T-helper 1 cell (primary cell): ENCODE data around the gene COX4I1.
A peak's percentile ranks its signal among the peaks of the same experiment; 100 is the strongest.

Experiments
- DNase-seq, 5 donors: peaks; one replicate each; pipeline ENCODE4 v3.0.0-alpha.2; 2012 to 2020

The COX4I1 gene

GRCh38 chr16:85768199-85768598 lies 31.3 kb upstream of the COX4I1 start:
- no peak for DNase-seq

- no peak for DNase-seq
These were observed 28.8 kb upstream of the COX4I1 start for GRCh38 chr16:85770741-85771140.

- no peak for DNase-seq
These were observed 26.5 kb upstream of the COX4I1 start for GRCh38 chr16:85773044-85773443.

GRCh38 chr16:85774136-85774535 lies 25.4 kb upstream of the COX4I1 start:
- no peak for DNase-seq

GRCh38 chr16:85774811-85775210 lies 24.7 kb upstream of the COX4I1 start:
- DNase-seq, result no peak

GRCh38 chr16:85777583-85778310 lies 21.7 kb upstream of the COX4I1 start:
- no peak for DNase-seq

GRCh38 chr16:85778873-85779272 lies 20.6 kb upstream of the COX4I1 start:
- no peak for DNase-seq

- no peak for DNase-seq
These were observed 19.2 kb upstream of the COX4I1 start for GRCh38 chr16:85780281-85780680.

- DNase-seq, result no peak
These were observed 18.3 kb upstream of the COX4I1 start for GRCh38 chr16:85781156-85781555.

- no peak for DNase-seq
These were observed 17.7 kb upstream of the COX4I1 start for GRCh38 chr16:85781695-85782370.

GRCh38 chr16:85782451-85782850 lies 17.0 kb upstream of the COX4I1 start:
- DNase-seq, result no peak

- DNase-seq, result no peak
These were observed 16.1 kb upstream of the COX4I1 start for GRCh38 chr16:85783441-85783840.

- no peak for DNase-seq
These were observed 14.7 kb upstream of the COX4I1 start for GRCh38 chr16:85784813-85785212.

GRCh38 chr16:85785927-85786326 lies 13.6 kb upstream of the COX4I1 start:
- no peak for DNase-seq

- DNase-seq, result no peak
These were observed 10.7 kb upstream of the COX4I1 start for GRCh38 chr16:85788819-85789218.

GRCh38 chr16:85789773-85790172 lies 9.7 kb upstream of the COX4I1 start:
- DNase-seq, result no peak

GRCh38 chr16:85793662-85794298 lies 5.7 kb upstream of the COX4I1 start:
- no peak for DNase-seq

- no peak for DNase-seq
These were observed 4.8 kb upstream of the COX4I1 start for GRCh38 chr16:85794696-85795095.

GRCh38 chr16:85796152-85796551 lies 3.3 kb upstream of the COX4I1 start:
- no peak for DNase-seq

- DNase-seq, result no peak
These were observed 2.9 kb upstream of the COX4I1 start for GRCh38 chr16:85796599-85796998.

GRCh38 chr16:85798283-85798776 lies 1.2 kb upstream of the COX4I1 start:
- no peak for DNase-seq

GRCh38 chr16:85798901-85799496 lies 496 bp upstream of the COX4I1 start:
- DNase-seq, result peak in 4 of 5 donors; percentile 8 to 34 (median 24)

GRCh38 chr16:85800321-85800669 lies 800 bp downstream of the COX4I1 start:
- DNase-seq, result peak in 1 of 5 donors; percentile 33

GRCh38 chr16:85803570-85803969 lies 4.1 kb downstream of the COX4I1 start:
- DNase-seq, result no peak
